Measurements from ENCODE around the gene KIF1B.

Gene KIF1B, protein sequence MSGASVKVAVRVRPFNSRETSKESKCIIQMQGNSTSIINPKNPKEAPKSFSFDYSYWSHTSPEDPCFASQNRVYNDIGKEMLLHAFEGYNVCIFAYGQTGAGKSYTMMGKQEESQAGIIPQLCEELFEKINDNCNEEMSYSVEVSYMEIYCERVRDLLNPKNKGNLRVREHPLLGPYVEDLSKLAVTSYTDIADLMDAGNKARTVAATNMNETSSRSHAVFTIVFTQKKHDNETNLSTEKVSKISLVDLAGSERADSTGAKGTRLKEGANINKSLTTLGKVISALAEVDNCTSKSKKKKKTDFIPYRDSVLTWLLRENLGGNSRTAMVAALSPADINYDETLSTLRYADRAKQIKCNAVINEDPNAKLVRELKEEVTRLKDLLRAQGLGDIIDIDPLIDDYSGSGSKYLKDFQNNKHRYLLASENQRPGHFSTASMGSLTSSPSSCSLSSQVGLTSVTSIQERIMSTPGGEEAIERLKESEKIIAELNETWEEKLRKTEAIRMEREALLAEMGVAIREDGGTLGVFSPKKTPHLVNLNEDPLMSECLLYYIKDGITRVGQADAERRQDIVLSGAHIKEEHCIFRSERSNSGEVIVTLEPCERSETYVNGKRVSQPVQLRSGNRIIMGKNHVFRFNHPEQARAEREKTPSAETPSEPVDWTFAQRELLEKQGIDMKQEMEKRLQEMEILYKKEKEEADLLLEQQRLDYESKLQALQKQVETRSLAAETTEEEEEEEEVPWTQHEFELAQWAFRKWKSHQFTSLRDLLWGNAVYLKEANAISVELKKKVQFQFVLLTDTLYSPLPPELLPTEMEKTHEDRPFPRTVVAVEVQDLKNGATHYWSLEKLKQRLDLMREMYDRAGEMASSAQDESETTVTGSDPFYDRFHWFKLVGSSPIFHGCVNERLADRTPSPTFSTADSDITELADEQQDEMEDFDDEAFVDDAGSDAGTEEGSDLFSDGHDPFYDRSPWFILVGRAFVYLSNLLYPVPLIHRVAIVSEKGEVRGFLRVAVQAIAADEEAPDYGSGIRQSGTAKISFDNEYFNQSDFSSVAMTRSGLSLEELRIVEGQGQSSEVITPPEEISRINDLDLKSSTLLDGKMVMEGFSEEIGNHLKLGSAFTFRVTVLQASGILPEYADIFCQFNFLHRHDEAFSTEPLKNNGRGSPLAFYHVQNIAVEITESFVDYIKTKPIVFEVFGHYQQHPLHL (N-terminal part only)

DNA sequence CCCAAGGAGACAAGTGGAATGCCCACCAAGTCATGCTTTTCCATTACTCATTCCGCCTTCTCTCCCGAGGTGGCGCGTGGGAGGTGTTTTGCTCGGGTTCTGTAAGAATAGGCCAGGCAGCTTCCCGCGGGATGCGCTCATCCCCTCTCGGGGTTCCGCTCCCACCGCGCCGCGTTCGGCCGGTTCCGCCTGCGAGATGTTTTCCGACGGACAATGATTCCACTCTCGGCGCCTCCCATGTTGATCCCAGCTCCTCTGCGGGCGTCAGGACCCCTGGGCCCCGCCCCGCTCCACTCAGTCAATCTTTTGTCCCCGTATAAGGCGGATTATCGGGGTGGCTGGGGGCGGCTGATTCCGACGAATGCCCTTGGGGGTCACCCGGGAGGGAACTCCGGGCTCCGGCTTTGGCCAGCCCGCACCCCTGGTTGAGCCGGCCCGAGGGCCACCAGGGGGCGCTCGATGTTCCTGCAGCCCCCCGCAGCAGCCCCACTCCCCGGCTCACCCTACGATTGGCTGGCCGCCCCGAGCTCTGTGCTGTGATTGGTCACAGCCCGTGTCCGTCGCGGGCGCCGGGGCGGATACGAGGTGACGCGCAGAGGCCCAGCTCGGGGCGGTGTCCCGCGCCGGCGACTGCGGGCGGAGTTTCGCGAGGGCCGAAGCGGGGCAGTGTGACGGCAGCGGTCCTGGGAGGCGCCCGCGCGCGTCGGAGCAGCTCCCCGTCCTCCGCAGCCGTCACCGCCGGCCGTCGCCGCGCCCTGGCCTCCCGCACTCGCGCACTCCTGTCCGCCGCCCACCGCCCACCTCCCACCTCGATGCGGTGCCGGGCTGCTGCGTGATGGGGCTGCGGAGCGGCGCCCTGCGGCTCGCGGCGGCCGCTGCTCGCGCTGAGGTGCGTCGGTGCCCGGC, at the start of gene KIF1B:
Gene KIF1B, plus strand, starts transcription at position 666 of the 906 bp plus-strand sequence. CDS start 21,759 bp downstream, outside the sequence.
- peak within 1 kb of the TSS; percentile 96 for H3K4me3 ChIP-seq (ENCODE audit: low read depth, low read length)
- DNase-seq (ENCODE audit: low read depth), result peak; percentile 99
- TF ChIP-seq, protein P1, sequence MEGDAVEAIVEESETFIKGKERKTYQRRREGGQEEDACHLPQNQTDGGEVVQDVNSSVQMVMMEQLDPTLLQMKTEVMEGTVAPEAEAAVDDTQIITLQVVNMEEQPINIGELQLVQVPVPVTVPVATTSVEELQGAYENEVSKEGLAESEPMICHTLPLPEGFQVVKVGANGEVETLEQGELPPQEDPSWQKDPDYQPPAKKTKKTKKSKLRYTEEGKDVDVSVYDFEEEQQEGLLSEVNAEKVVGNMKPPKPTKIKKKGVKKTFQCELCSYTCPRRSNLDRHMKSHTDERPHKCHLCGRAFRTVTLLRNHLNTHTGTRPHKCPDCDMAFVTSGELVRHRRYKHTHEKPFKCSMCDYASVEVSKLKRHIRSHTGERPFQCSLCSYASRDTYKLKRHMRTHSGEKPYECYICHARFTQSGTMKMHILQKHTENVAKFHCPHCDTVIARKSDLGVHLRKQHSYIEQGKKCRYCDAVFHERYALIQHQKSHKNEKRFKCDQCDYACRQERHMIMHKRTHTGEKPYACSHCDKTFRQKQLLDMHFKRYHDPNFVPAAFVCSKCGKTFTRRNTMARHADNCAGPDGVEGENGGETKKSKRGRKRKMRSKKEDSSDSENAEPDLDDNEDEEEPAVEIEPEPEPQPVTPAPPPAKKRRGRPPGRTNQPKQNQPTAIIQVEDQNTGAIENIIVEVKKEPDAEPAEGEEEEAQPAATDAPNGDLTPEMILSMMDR (IDR thresholded peaks at IDR 0.05; ENCODE audit: insufficient read depth, low read depth, low read length, missing control alignments), result peak; percentile 94

DNA sequence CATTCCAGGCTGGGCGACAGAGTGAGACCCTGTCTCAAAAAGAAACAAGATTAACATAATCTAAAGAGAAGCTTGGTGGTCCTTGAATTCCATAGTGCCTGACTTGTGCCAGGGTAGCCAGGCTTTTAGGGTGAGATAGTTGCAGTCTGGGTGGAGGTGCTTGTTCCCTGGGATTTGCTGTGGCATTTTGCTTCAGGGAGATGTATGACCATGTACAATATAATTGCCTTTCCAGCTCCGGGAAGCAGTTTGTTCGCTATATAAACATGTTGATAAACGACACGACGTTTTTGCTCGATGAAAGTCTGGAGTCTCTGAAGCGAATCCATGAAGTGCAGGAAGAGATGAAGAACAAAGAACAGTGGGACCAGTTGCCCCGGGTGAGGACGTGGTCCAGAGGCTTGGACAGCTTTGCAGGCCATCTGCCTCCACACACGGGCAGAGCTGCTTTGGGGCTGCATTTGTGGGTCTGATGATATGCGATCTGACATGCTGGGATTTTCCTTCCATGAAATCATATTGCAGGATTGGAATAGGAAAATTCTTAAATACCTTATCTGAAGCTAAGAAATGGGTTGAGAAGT, 49.4 kb upstream of the KIF1B start:
- TF ChIP-seq, protein P1 (IDR thresholded peaks at IDR 0.05; ENCODE audit: insufficient read depth, low read depth, low read length, missing control alignments), result no peak
- H3K4me3 ChIP-seq (ENCODE audit: low read depth, low read length), result no peak overlapping the region
- no peak for DNase-seq (ENCODE audit: low read depth)

DNA sequence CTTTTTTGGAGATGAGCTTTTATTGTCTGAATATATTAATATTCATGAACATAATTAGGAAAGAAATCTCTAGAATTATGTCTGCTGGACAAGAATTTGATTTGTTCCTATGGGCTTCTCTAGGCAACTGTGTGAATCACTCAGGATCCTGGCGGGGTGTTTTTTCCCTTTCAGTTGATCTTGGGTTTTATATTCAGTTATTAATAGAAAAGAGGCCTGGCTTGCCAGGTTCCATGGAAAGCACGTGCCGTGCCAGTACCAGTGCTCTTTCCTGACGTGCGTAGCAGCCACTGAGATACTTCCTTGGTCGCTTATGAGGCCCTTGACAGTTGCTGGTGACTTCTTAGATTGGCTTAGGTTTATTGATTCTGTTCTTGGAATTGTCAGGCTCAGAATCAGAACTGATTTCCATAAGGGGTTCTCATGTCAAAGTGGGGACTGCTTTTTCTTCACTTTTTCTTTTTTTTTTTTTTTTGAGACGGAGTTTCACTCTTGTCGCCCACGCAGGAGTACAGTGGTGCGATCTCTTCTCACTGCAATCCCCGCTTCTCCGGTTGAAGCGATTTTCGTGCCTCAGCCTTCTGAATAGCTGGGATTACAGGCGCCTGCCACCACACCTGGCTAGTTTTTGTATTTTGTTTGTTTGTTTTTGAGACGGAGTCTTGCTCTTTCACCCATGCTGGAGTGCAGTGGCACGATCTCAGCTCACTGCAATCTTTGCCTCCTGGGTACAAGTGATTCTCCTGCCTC, 48.7 kb upstream of the KIF1B start:
- no peak for DNase-seq (ENCODE audit: low read depth)

DNA sequence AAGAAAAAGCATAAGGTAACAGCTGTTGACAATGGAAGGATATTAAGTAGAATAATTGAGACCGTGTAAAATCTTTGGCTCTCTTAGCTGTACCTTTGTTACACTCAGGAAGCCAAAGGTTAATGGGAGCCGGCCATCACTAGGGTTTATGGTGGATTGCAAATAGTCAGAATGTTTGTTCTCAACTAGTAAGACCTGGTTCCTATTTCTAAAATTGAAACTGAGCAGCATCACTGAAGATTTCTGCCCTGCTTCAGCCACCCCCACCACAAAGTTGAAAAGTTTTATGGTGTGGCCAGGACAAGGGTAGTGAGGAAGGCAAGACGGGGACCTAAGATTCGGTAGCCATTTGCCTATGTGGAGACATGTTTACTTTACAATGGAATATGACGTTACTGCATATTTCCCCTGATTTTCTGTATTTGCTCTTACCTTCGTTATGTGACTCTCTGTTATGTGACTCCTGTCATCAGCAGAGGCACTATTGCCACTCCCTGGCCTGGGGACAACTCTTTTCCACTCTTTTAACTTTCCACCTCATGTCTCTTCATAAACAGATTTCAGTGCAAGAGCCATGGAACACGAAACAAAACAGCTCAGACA, 41.4 kb upstream of the KIF1B start:
- no peak overlapping the region for H3K4me3 ChIP-seq (ENCODE audit: low read depth, low read length)
- DNase-seq (ENCODE audit: low read depth), result peak; percentile 67
- TF ChIP-seq, protein P1 (IDR thresholded peaks at IDR 0.05; ENCODE audit: insufficient read depth, low read depth, low read length, missing control alignments), result no peak

More for the DNA sequence above, 48.7 kb upstream of the KIF1B start:
- no peak overlapping the region for H3K4me3 ChIP-seq (ENCODE audit: low read depth, low read length)
- TF ChIP-seq, protein P1 (IDR thresholded peaks at IDR 0.05; ENCODE audit: insufficient read depth, low read depth, low read length, missing control alignments), result no peak

DNA sequence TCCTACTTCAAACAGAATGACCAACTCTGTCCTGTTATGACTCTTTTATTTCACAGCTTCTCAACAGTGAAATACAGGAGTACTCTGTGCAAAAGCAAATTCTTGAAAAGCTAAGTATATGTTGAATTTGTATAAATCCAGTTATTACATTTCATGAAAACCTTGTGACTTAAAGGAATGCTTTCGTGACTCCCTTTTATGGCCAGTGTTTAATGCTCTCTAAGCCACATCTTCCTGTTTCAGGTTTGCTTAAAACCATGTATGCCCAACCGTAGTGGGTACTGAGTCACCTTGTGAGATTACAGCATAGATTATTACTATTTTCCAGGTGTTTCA, 40.2 kb upstream of the KIF1B start:
- TF ChIP-seq, protein P1 (IDR thresholded peaks at IDR 0.05; ENCODE audit: insufficient read depth, low read depth, low read length, missing control alignments), result no peak
- peak; percentile 72 for DNase-seq (ENCODE audit: low read depth)
- H3K4me3 ChIP-seq (ENCODE audit: low read depth, low read length), result no peak overlapping the region

Measured in GM12865 (cell line).